Mesothelial cell of epicardium (in vitro differentiated cells): Measurements from ENCODE around the gene WNT7B. TPM values are rescaled to one million over a fixed set of nuclear protein-coding genes. Genes with fewer than 3 reads are reported as not detected.
A peak's percentile ranks its signal among the peaks of the same experiment; 100 is the strongest.

Experiments used
- DNase-seq, 2 experiments: peaks; one replicate each; pipeline ENCODE4 v3.0.0; 2021; ENCODE audit warnings: low spot score in 2 of 2; ENCODE audit not compliant: unreplicated experiment in 2 of 2
- H3K27ac Mint-ChIP-seq: 2 replicates; pipeline ENCODE4 v1.8.0; 2021; ENCODE audit warnings: mixed read lengths
- H3K27me3 Mint-ChIP-seq: 2 replicates; pipeline ENCODE4 v1.8.0; 2021; ENCODE audit warnings: low read depth, mixed read lengths
- H3K36me3 Mint-ChIP-seq: 2 replicates; pipeline ENCODE4 v1.8.0; 2021; ENCODE audit warnings: mixed read lengths
- H3K4me1 Mint-ChIP-seq: 2 replicates; pipeline ENCODE4 v1.8.0; 2021; ENCODE audit warnings: mixed read lengths
- H3K4me3 Mint-ChIP-seq: 2 replicates; pipeline ENCODE4 v1.8.0; 2021; ENCODE audit warnings: mild to moderate bottlenecking, moderate library complexity, mixed read lengths
- H3K9me3 Mint-ChIP-seq: 2 replicates; pipeline ENCODE4 v1.8.0; 2021; ENCODE audit warnings: mixed read lengths
- total RNA-seq: library from RNA; stranded (reverse); gene quantifications from 3 replicates; pipeline ENCODE4 v1.2.1, GENCODE V29; 2021
- TF ChIP-seq, protein P1 (sequence below): fragments of 200-600 bp; sonication (generic); IDR thresholded peaks from one replicate; pipeline ENCODE4 v1.5.0; 2021; ENCODE audit warnings: antibody characterized with exemption; ENCODE audit not compliant: unreplicated experiment

WNT7B gene
- total RNA-seq, 1 donor from 2014 or later, result 12.0 TPM

DNA sequence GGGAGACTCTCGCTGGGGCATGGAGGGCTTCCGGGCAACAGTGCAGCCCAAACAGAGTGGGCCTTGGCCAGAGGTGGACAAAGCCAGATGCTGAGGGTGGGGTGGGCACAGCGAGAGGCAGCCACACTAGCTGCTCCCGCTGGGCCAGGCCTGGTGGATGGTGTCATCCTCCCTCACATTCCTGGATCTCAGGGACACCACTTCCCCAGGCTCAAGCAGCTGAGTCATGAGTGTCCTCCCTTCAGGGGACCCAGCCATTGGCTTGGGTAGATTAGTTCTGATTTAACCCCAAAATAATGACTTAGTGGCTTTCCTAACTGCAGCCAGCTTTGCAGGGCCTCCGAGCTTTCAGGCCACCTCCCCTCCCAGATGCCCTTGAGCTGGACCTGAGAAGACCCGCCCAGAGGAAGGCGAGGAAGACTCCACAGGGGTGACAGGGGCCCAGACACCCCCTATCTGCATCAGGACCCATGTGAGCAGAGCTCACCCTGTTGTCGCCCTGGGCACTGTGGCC, 25.9 kb upstream of the WNT7B start:
- Mint-ChIP-seq H3K4me1 (peaks cover 16% of the 10 kb centered on the region), H3K27ac (no peak overlapping the region)

DNA sequence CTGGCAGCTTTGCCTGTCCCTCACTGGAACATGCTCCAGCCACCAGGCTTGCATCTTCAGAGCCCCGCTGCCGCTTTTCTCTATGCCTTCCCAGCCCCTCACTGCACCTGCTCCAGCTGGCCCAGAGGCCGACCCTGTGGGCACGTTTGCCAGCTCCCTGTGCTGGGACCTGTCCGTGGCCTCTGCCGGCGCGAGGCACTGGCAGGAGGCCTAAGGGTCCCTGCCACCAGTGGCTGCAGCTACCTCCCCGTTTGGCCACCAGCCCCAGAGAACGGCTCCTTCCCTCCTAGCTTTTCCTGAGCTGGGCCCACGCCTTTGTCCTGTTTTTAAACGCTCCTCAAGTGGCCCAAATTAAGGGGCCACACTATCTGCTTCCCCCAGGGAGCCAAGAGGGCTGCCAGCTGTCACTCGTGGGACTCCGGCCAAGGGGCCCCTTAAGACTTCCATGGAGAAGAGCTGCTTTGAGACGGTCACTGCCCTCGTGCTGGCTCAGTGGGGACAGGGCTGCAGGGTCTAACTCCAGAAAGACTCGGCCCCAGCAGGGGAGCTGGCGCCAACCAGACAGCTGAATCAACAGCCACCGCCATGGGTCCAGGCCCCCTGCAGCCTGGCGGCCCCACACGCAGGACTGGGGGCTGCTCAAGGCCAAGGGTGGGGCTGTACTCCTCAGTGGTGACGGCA, 24.6 kb upstream of the WNT7B start:
- TF ChIP-seq, protein P1, sequence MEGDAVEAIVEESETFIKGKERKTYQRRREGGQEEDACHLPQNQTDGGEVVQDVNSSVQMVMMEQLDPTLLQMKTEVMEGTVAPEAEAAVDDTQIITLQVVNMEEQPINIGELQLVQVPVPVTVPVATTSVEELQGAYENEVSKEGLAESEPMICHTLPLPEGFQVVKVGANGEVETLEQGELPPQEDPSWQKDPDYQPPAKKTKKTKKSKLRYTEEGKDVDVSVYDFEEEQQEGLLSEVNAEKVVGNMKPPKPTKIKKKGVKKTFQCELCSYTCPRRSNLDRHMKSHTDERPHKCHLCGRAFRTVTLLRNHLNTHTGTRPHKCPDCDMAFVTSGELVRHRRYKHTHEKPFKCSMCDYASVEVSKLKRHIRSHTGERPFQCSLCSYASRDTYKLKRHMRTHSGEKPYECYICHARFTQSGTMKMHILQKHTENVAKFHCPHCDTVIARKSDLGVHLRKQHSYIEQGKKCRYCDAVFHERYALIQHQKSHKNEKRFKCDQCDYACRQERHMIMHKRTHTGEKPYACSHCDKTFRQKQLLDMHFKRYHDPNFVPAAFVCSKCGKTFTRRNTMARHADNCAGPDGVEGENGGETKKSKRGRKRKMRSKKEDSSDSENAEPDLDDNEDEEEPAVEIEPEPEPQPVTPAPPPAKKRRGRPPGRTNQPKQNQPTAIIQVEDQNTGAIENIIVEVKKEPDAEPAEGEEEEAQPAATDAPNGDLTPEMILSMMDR, result no peak
- H3K36me3 Mint-ChIP-seq, result no peaks in the 10 kb centered on the region
- DNase-seq, result no peak
- H3K4me1 Mint-ChIP-seq, result peaks cover 10% of the 10 kb centered on the region
- H3K9me3 Mint-ChIP-seq, result no peaks in the 10 kb centered on the region
- H3K27ac Mint-ChIP-seq, result no peak overlapping the region
- H3K4me3 Mint-ChIP-seq, result no peak overlapping the region
- H3K27me3 Mint-ChIP-seq, result no peaks in the 10 kb centered on the region

More for the DNA sequence above, 25.9 kb upstream of the WNT7B start:
- Mint-ChIP-seq H3K36me3 (no peaks in the 10 kb centered on the region), H3K4me3 (no peak overlapping the region), H3K9me3 (no peaks in the 10 kb centered on the region), H3K27me3 (no peaks in the 10 kb centered on the region)
- TF ChIP-seq, protein P1, result no peak
- no peak for DNase-seq

DNA sequence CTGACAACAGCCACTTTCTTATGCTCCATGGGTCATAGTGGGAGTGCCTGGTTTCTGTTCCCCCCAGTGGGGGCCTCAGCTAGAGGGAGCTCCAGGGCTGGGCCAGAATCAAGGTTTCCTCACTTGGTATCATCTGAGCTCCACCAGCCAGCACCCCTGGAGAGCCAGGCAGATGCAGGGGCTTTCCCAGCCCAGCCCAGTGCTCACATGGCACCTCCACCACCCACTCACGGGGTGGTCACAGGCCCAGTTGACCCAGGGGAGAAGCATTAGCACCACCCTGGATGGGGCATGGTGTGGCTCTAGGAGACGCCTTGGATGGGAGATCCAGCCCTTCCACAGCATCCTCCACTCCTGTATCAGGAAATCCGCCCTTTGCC, 24.1 kb upstream of the WNT7B start:
- Mint-ChIP-seq H3K36me3 (no peaks in the 10 kb centered on the region), H3K27me3 (no peaks in the 10 kb centered on the region), H3K27ac (no peak overlapping the region), H3K4me1 (peaks cover 5% of the 10 kb centered on the region), H3K9me3 (no peaks in the 10 kb centered on the region), H3K4me3 (no peak overlapping the region)
- TF ChIP-seq, protein P1, result no peak
- DNase-seq, result no peak

DNA sequence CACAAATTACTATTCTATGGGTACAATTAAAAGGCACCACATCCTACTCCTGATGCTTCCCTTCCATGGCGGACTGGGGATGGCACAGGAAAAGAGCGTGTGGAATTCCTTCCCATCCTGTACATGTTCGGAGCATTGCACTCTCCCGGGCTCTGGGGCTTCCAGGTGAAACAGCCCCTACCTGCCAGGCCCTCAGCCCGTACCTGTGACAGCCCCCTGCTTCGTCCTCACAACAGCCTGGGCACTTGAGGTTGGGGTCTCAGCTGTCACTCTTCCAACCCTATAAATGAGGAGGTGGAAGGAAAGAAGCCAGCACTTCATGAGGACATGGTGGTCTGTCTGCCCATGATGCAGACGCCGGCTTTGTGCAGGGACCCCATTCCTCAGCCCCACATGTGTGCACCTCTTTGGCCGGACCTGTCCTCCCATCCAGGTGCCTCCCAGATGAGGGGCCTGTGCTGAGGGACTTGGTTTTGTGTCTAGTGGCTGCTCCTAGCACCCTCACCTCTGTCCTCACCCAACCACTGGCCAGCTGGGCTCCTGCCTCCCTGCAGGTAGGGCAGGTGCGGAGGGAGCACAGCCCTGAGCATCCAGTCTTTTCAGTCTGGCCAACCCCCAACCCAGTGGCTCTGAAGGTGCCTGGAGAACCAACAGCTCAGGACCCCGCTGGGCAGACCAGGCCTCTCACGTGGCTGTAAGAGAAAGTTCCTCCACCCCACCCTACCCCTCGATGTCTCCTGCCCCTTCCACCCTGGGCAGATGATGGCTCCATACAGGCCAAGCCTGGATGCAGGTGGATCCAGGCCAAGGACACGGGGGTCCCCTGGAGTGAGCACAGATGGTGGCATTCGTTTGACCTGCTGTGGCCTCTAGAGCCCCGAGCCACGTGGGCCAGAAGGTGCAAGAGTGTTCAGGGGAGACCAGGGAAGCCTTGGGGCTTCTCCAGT, 23.4 kb upstream of the WNT7B start:
- H3K27me3 Mint-ChIP-seq, result no peaks in the 10 kb centered on the region
- H3K4me1 Mint-ChIP-seq, result peaks cover 3% of the 10 kb centered on the region
- H3K27ac Mint-ChIP-seq, result no peak overlapping the region
- H3K36me3 Mint-ChIP-seq, result no peaks in the 10 kb centered on the region
- no peak overlapping the region for H3K4me3 Mint-ChIP-seq
- TF ChIP-seq, protein P1, result no peak
- DNase-seq, result no peak
- H3K9me3 Mint-ChIP-seq, result no peaks in the 10 kb centered on the region

DNA sequence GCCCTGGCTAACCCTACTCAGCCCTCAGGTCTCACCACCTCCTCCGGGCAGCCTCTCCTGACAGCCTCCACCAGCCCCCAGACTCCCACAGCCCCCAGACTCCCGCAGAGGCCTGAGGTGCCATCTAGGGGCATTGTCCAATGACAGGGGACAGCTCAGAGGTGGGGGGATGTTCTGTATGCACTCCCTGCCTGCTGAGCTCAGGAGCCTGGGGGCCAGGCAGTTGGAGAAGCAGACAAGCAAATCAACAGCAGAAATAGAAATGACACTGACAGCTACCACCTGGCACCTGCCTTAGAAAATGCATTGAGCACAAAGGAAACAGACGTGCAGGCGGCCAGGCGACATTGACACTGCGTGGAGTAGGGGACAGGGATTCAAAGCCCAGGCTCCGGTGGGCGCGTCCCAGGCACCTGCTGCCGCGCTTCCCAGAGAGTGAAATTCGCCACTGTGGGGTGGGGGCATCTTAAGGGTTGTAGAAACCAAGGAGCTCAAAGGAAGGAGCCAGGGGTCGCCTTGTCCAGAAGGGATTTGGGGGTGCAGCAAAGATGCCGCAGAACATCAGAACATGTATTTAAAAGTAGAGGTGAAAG, 22.5 kb upstream of the WNT7B start:
- H3K4me1 Mint-ChIP-seq, result peaks cover 4% of the 10 kb centered on the region
- no peak for DNase-seq
- peak overlapping the region; percentile 9 for H3K27ac Mint-ChIP-seq

More for the DNA sequence above, 22.5 kb upstream of the WNT7B start:
- Mint-ChIP-seq H3K27me3 (no peaks in the 10 kb centered on the region), H3K4me3 (no peak overlapping the region), H3K36me3 (no peaks in the 10 kb centered on the region), H3K9me3 (no peaks in the 10 kb centered on the region)
- TF ChIP-seq, protein P1, result no peak
